Left cardiac atrium (tissue), 4 donors: ENCODE measurements around the gene HOPX. TPM values are rescaled to one million over a fixed set of nuclear protein-coding genes. Genes with fewer than 3 reads are reported as not detected.
A peak's percentile ranks its signal among the peaks of the same experiment; 100 is the strongest.
"Not testable (repeated sequence)": the region's sequence is repeated elsewhere in the genome, so short reads cannot be mapped to it uniquely, and the experiment has no call there.

Source experiments
- ATAC-seq, 2 donors: fragments of 200-7000 bp; cut with Tn5 transposase; one replicate each; pipeline ENCODE4 v1.9.1; 2020; ENCODE audit warnings: mild to moderate bottlenecking in 2 of 2, moderate library complexity in 2 of 2
- DNase-seq: peaks from one replicate; pipeline ENCODE4 v3.0.0-alpha.2; 2020
- intact Hi-C, 2 donors: fragments of 100-400 bp; cut with DNase I; formaldehyde crosslinking; loops; one replicate each; pipeline versions ENCODE4 v1.14.1 to v1.15.1; 2022 to 2023
- total RNA-seq, 2 donors: library from RNA; stranded (reverse); fragmentation: NEBNext Ultra II Directional; extraction: Animal tissue kit (Norgen Biotek cat#: 25700); gene quantifications; one replicate each; pipeline ENCODE4 v1.2.1, GENCODE V29; 2021
- donor health status: DM: no; HTN: yes; CAD: no.
- donor health status: DM: no; HTN: yes; CAD: no; lungs with severe emphysema.
- donor health status: DM: yes; HTN: yes; CAD: no.
- donor health status: Dilated cardiomyopathy.

Gene HOPX
- total RNA-seq, 2 donors from 2014 or later = 9.6 to 17.1 TPM

- no peak for ATAC-seq
- DNase-seq = no peak
- intact Hi-C loops = no loop called here
These were observed 9.3 kb upstream of the HOPX start for GRCh38 chr4:56690393-56690792.

- no peak for ATAC-seq
- intact Hi-C loops = no loop called here
- DNase-seq = no peak
These were observed 8.3 kb upstream of the HOPX start for GRCh38 chr4:56689201-56689969.

- intact Hi-C loops = no loop called here
- ATAC-seq = no peak
- DNase-seq = no peak
These were observed 7.1 kb upstream of the HOPX start for GRCh38 chr4:56688094-56688647.

GRCh38 chr4:56686537-56687231, 5.6 kb upstream of the HOPX start:
- ATAC-seq = no peak
- no peak for DNase-seq
- intact Hi-C loops = no loop called here

- no peak for ATAC-seq
- DNase-seq = no peak
- intact Hi-C loops = no loop called here
These were observed 3.4 kb upstream of the HOPX start for GRCh38 chr4:56684320-56685050.

- intact Hi-C loops = no loop called here
- DNase-seq = no peak
- ATAC-seq = no peak
These were observed 2.4 kb upstream of the HOPX start for GRCh38 chr4:56683455-56683854.

GRCh38 chr4:56681853-56682525, 893 bp upstream of the HOPX start:
- DNase-seq (no peak), ATAC-seq (no peak)
- intact Hi-C loops = no loop called here

GRCh38 chr4:56680266-56680665, 830 bp downstream of the HOPX start:
- intact Hi-C loops = no loop called here
- ATAC-seq = peak in 1 of 2 donors; percentile 41
- no peak for DNase-seq

- ATAC-seq (no peak), DNase-seq (no peak)
- intact Hi-C loops = no loop called here
These were observed 3.4 kb downstream of the HOPX start for GRCh38 chr4:56677711-56678110.

GRCh38 chr4:56674984-56675383, 6.1 kb downstream of the HOPX start:
- intact Hi-C loops = no loop called here
- ATAC-seq (no peak), DNase-seq (no peak)

GRCh38 chr4:56671860-56672259, 9.2 kb downstream of the HOPX start:
- ATAC-seq = no peak

GRCh38 chr4:56671373-56671772, 9.7 kb downstream of the HOPX start:
- DNase-seq (no peak), ATAC-seq (no peak)
- intact Hi-C loops = no loop called here

More at GRCh38 chr4:56671860-56672259, 9.2 kb downstream of the HOPX start:
- intact Hi-C loops = no loop called here
- DNase-seq = no peak

GRCh38 chr4:56668267-56668666, 12.8 kb downstream of the HOPX start:
- no peak for DNase-seq
- intact Hi-C loops = no loop called here
- ATAC-seq = no peak

GRCh38 chr4:56667396-56667795, 13.7 kb downstream of the HOPX start:
- intact Hi-C loops, DNase-seq, ATAC-seq: not testable (repeated sequence)

GRCh38 chr4:56666279-56666678, 14.8 kb downstream of the HOPX start:
- ATAC-seq = no peak
- intact Hi-C loops = no loop called here
- no peak for DNase-seq

GRCh38 chr4:56665781-56666180, 15.3 kb downstream of the HOPX start:
- intact Hi-C loops = no loop called here
- no peak for ATAC-seq
- no peak for DNase-seq

- DNase-seq (no peak), ATAC-seq (peak in 1 of 2 donors; percentile 74)
- intact Hi-C loops = no loop called here
These were observed 18.2 kb downstream of the HOPX start for GRCh38 chr4:56662782-56663468.

- DNase-seq = no peak
- ATAC-seq = no peak
- intact Hi-C loops = no loop called here
These were observed 21.1 kb downstream of the HOPX start for GRCh38 chr4:56659946-56660345.

GRCh38 chr4:56658528-56658927, 22.6 kb downstream of the HOPX start:
- intact Hi-C loops = no loop called here
- ATAC-seq (no peak), DNase-seq (no peak)
